HG03575 (cell line): ENCODE results near the gene NT5C1A.

ENCODE experiments used
- ATAC-seq: cut with Tn5 transposase; IDR thresholded peaks from one replicate; pipeline ENCODE4 v1.9.1; 2021; ENCODE audit not compliant: unreplicated experiment, insufficient number of reproducible peaks, low FRiP score; ENCODE audit errors: extremely low read depth

Gene NT5C1A

GRCh38 chr1:39645411-39646043, 26.4 kb downstream of the NT5C1A start:
- no peak for ATAC-seq

- no peak for ATAC-seq
Observed at GRCh38 chr1:39643705-39644104, 28.2 kb downstream of the NT5C1A start.

GRCh38 chr1:39642796-39643195, 29.1 kb downstream of the NT5C1A start:
- no peak for ATAC-seq

GRCh38 chr1:39640861-39641260, 31.0 kb downstream of the NT5C1A start:
- ATAC-seq = no peak

GRCh38 chr1:39639305-39640130, 32.4 kb downstream of the NT5C1A start, which contains the start of gene HEYL:
HEYL (minus strand) TSS chr1:39639643; CDS start chr1:39639625, 18 bp downstream.
- no peak for ATAC-seq

GRCh38 chr1:39638965-39639304, 33.0 kb downstream of the NT5C1A start:
- no peak for ATAC-seq

GRCh38 chr1:39637361-39637760, 34.5 kb downstream of the NT5C1A start:
- ATAC-seq = no peak

- no peak for ATAC-seq
Observed at GRCh38 chr1:39635871-39636210, 36.1 kb downstream of the NT5C1A start.

- no peak for ATAC-seq
Observed at GRCh38 chr1:39635205-39635870, 36.6 kb downstream of the NT5C1A start.

GRCh38 chr1:39633422-39633821, 38.5 kb downstream of the NT5C1A start:
- no peak for ATAC-seq

- ATAC-seq = no peak
Observed at GRCh38 chr1:39632682-39633417, 39.1 kb downstream of the NT5C1A start.

- no peak for ATAC-seq
Observed at GRCh38 chr1:39632323-39632681, 39.6 kb downstream of the NT5C1A start.

GRCh38 chr1:39631361-39632322, 40.3 kb downstream of the NT5C1A start:
- no peak for ATAC-seq

GRCh38 chr1:39628807-39629350, 43.0 kb downstream of the NT5C1A start:
- no peak for ATAC-seq

GRCh38 chr1:39626646-39627045, 45.3 kb downstream of the NT5C1A start:
- ATAC-seq = no peak

- no peak for ATAC-seq
Observed at GRCh38 chr1:39625462-39626273, 46.2 kb downstream of the NT5C1A start.

GRCh38 chr1:39625009-39625408, 46.9 kb downstream of the NT5C1A start:
- no peak for ATAC-seq
